ENCODE data around the gene C16orf96.

Gene C16orf96

GRCh38 chr16:4624015-4624826 lies 68.1 kb downstream of the C16orf96 start, which contains the start of gene MGRN1:
TSS of gene MGRN1 (plus strand) at chr16:4624826. CDS start at chr16:4624961, 135 bp downstream.
- peak; percentile 93 to 98 for DNase-seq

- DNase-seq, result no peak
Measured at GRCh38 chr16:4624827-4625559, 68.9 kb downstream of the C16orf96 start.

DNA sequence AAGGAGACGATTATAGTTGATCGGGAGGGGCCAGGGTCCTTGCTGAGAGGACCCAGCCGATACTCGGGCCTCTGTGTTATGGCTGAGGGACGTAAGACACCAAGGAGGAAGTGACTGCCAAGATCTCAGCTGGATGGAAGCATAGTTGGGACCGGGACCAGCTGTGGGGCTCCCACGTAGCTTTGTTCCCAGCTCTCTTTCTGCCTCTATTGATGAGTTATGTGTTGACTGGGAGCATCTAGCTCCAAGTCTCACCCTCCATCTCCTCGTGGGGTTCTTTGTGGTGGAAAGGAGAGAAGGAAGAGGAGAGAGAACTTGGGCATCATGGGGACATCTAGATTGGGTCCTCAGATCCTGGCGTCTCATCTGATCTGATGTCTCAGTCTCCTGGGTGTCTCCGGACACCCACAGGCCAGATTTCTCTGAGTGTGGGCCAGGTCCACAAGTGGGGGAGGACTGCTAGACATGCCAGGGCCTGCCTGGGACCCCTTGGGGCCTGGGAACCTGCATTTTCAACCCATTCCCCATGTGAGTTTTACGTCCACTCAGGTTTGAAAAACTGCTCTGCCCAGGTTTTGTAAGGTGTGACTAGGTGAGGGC lies 69.5 kb downstream of the C16orf96 start:
- no peak for DNase-seq

GRCh38 chr16:4626396-4626795 lies 70.3 kb downstream of the C16orf96 start:
- no peak for DNase-seq

- DNase-seq, result no peak
Measured at GRCh38 chr16:4628283-4628682, 72.1 kb downstream of the C16orf96 start.

- DNase-seq, result no peak
Measured at GRCh38 chr16:4631444-4631843, 75.3 kb downstream of the C16orf96 start.

DNA sequence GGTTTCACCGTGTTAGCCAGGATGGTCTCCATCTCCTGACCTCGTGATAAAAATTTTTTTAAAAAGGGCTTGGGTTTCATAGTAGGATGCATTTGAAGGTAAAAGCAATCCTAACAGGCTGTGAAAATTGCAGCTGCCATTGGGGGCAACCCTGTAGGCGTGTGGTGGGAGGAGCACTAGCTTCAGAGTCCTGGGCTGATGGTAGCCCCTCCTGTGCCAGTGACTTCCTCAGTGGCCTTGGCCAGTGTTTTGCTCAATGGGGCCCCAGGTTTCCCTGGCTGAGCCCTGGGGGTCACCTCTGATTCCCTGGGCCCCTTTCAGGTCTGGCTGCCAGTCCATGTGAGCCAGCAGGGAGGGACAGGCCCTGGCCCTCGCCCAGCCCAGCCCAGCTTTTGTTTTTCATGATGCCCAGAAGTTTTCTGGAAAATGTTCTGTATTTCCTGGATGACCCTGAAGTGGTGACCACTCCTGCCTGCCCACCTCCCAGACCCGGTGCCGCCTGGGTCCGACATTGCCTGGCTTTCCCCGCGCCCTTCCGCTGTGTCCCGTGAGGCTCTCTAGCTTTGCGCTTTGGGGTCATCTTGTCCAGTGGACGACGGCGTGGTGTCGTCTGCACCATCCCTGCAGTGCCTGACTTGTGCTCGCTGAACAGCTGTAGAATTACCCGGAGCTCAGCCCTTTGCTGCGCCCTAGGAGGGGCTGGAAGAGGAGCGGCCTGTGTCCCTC lies 77.9 kb downstream of the C16orf96 start:
- DNase-seq, result no peak

- no peak for DNase-seq
Measured at GRCh38 chr16:4634768-4635167, 78.6 kb downstream of the C16orf96 start.

- no peak for DNase-seq
Measured at GRCh38 chr16:4636196-4636595, 80.1 kb downstream of the C16orf96 start.

- no peak for DNase-seq
Measured at GRCh38 chr16:4637501-4638166, 81.5 kb downstream of the C16orf96 start.

DNA sequence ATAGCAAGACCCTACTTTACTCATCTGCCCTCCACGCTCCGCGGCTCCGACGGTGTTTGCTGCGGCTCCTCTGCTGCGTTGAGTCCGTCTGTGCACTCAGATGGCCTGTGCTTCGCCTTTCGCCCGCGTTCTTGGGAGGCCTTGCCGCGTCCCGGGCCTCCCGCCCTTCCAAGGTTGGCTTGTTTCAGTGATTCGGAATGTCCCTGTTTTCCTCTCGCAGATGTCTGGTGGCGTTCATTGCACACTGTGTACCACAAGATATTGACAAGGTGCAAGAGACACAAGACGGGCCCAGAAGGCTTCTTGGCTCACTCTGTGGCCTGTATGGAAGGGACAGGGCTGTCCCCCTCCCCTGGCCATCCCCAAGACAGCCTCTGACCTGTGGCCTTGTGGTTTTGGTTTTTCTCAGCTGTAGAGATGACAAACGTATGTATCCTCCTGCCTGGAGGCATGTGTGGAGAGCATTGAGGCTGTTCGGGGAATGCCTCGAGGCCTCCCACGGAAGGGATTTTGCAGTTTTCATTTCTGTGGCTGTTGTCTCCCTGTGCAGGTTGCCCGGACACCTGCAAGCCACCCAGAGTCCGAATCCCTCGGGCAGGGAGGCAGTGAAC lies 83.9 kb downstream of the C16orf96 start:
- DNase-seq, result no peak

- DNase-seq, result no peak
Measured at GRCh38 chr16:4640572-4641305, 84.6 kb downstream of the C16orf96 start.

DNA sequence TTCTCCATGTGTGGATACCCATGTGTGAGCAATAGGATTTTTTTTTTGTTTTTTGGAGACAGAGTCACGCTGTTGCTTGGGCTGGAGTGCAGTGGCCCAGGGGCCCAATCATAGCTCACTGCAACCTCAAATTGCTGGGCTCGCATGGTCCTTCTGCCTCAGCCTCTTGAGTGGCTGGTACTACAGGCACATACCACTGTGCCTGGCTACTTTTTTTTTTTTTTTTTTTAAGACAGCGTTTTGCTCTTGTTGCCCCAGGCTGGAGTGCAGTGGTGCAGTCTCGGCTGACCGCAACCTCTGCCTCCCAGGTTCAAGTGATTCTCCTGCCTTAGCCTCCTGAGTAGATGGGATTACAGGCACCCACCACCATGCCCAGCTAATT lies 85.2 kb downstream of the C16orf96 start:
- DNase-seq, result no peak

- no peak for DNase-seq
Measured at GRCh38 chr16:4641895-4642294, 85.8 kb downstream of the C16orf96 start.

DNA sequence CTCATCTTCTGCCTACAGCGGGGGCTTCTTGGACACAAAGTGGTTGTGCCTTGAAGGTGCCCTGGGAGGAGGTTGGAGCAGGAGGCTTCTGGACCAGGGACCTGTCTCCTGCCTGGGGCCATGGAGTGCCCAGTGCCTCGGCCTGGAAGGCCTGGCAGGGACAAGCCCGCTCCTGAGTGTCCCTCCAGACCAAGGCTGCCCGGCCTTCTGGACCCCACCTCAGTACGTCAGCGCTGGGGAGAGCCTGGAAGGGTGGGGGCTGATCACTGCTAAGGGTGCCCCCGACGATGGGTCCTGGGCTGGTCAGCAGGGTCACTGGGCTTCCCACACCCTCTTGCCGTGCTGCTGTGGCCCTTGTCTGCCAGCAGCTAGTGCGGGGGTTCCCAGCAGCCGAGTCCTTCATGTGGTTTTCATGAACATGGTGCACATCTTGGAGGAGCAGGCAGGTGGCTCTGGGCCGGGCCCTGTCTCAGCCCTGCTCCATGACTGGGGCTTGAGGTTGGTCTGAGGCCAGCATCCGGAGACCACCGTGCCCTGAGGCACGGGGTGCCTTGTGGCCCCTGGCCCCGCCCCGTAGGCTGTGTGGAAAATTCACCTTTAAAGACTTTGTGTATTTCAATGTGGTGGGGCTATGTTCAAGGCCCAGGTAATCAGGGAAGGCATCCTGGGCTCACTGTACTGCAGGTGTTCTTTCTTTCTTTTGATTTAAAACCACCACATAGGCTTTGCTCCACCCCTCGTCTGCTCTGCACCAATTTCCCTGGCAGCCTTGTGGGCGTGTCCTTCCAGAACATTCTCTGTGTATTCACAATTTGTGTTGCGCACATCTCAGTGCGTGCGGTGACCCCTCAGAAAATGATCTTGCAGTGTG lies 90.9 kb downstream of the C16orf96 start:
- DNase-seq, result no peak

DNA sequence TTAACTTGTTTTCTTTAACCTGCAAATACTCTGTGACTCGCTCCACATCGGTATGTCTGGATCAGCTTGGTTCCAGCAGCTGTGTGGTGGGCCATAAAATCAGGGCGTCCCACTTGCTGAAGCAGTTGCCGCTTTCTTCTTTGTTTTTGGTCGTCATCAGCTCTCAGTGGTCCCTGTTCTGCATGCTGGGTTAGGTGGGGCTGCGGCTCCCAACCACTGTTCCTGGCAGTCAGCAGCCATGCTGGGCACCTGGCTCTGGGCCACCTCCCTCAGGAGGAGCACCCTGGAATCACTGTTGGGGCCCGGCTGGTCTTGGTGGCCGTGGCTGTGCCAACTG lies 91.5 kb downstream of the C16orf96 start:
- no peak for DNase-seq

- no peak for DNase-seq
Measured at GRCh38 chr16:4648917-4649316, 92.8 kb downstream of the C16orf96 start.

- DNase-seq, result no peak
Measured at GRCh38 chr16:4649744-4650442, 93.8 kb downstream of the C16orf96 start.
